CD14-positive monocyte (primary cell): ENCODE data around the gene NLRC3. TPM values are rescaled to one million over a fixed set of nuclear protein-coding genes. Genes with fewer than 3 reads are reported as not detected.

Experiments used
- DNase-seq, 3 donors: peaks; one replicate each; pipeline ENCODE4 v3.0.0-alpha.2; 2011 to 2022
- H2AFZ ChIP-seq: 2 replicates; pipeline ENCODE4 v1.6.0; 2012; ENCODE audit warnings: mild to moderate bottlenecking, low read depth, low read length, inconsistent platforms; ENCODE audit not compliant: insufficient read depth, poor library complexity, severe bottlenecking
- H3K27ac ChIP-seq, 2 donors: 1 replicate in 1 of 2; 2 replicates in 1 of 2; pipeline ENCODE4 v1.5.1; 2012 to 2013; ENCODE audit warnings: low read length in 2 of 2, control low read depth in 1 of 2, inconsistent platforms in 1 of 2, low read depth in 1 of 2, mild to moderate bottlenecking in 1 of 2
- H3K27me3 ChIP-seq, 2 donors: one replicate each; pipeline versions ENCODE4 v1.6.0 to v1.6.1; 2011 to 2013; ENCODE audit warnings: low read length in 2 of 2; ENCODE audit not compliant: control insufficient read depth in 2 of 2, insufficient read depth in 2 of 2
- H3K36me3 ChIP-seq, 2 donors: replicated peaks in 1 of 2; 1 replicate in 1 of 2; 2 replicates in 1 of 2; pipeline versions ENCODE4 v1.5.1 to v1.6.1; 2012 to 2013; ENCODE audit warnings: low read length in 2 of 2, control low read depth in 1 of 2, inconsistent platforms in 1 of 2, mild to moderate bottlenecking in 1 of 2; ENCODE audit not compliant: insufficient read depth in 2 of 2, control insufficient read depth in 1 of 2
- H3K4me1 ChIP-seq, 2 donors: 1 replicate in 1 of 2; 2 replicates in 1 of 2; pipeline versions ENCODE4 v1.5.1 to v1.6.1; 2012 to 2013; ENCODE audit warnings: low read length in 2 of 2, control low read depth in 1 of 2, inconsistent platforms in 1 of 2, mild to moderate bottlenecking in 1 of 2, moderate library complexity in 1 of 2; ENCODE audit not compliant: insufficient read depth in 2 of 2, control insufficient read depth in 1 of 2
- H3K4me2 ChIP-seq: replicated peaks from 2 replicates; pipeline ENCODE3; 2012; ENCODE audit warnings: low read length, moderate library complexity, mild to moderate bottlenecking; ENCODE audit not compliant: poor library complexity, severe bottlenecking; ENCODE audit errors: extremely low read depth
- H3K4me3 ChIP-seq, 3 experiments: fragments of 200-600 bp in 1 of 3; sonication (generic) in 1 of 3; replicated peaks in 1 of 3; 1 replicate in 2 of 3; 2 replicates in 1 of 3; pipeline ENCODE4 v1.5.1; 2011 to 2013; ENCODE audit warnings: low read length in 3 of 3, mild to moderate bottlenecking in 3 of 3, control low read depth in 2 of 3, low read depth in 2 of 3, inconsistent platforms in 1 of 3, moderate library complexity in 1 of 3
- H3K79me2 ChIP-seq: 2 replicates; pipeline ENCODE4 v1.6.0; 2012; ENCODE audit warnings: mild to moderate bottlenecking, control low read depth, inconsistent platforms, low read length, moderate library complexity; ENCODE audit not compliant: insufficient read depth
- H3K9ac ChIP-seq: 2 replicates; pipeline ENCODE4 v1.6.0; 2017; ENCODE audit warnings: low read length, mild to moderate bottlenecking; ENCODE audit not compliant: insufficient read depth, poor library complexity, severe bottlenecking
- H3K9me3 ChIP-seq, 2 donors: replicated peaks in 1 of 2; 1 replicate in 1 of 2; 2 replicates in 1 of 2; pipeline versions ENCODE4 v1.5.1 to v1.6.1; 2012 to 2013; ENCODE audit warnings: low read length in 2 of 2, control low read depth in 1 of 2; ENCODE audit not compliant: control insufficient read depth in 1 of 2, insufficient read depth in 1 of 2
- H4K20me1 ChIP-seq: 2 replicates; pipeline ENCODE4 v1.6.0; 2012; ENCODE audit warnings: mild to moderate bottlenecking, low read length, control low read depth, moderate library complexity; ENCODE audit not compliant: insufficient read depth
- H3K27ac Mint-ChIP-seq, 7 donors: one replicate each; pipeline ENCODE4 v1.8.0; 2020; ENCODE audit warnings: mild to moderate bottlenecking in 7 of 7, mixed read lengths in 7 of 7, moderate library complexity in 6 of 7, inconsistent platforms in 2 of 7
- H3K27me3 Mint-ChIP-seq, 3 donors: one replicate each; pipeline ENCODE4 v1.8.0; 2021 to 2022; ENCODE audit warnings: low read depth in 3 of 3, mild to moderate bottlenecking in 3 of 3, mixed read lengths in 3 of 3, moderate library complexity in 3 of 3, inconsistent platforms in 1 of 3
- H3K36me3 Mint-ChIP-seq, 2 donors: one replicate each; pipeline ENCODE4 v1.8.0; 2020; ENCODE audit warnings: mixed read lengths in 2 of 2, inconsistent platforms in 1 of 2, mild to moderate bottlenecking in 1 of 2
- H3K4me1 Mint-ChIP-seq: one replicate; pipeline ENCODE4 v1.8.0; 2020; ENCODE audit warnings: mild to moderate bottlenecking, mixed read lengths
- H3K4me3 Mint-ChIP-seq, 2 donors: one replicate each; pipeline ENCODE4 v1.8.0; 2020; ENCODE audit warnings: mild to moderate bottlenecking in 2 of 2, mixed read lengths in 2 of 2, moderate library complexity in 1 of 2
- H3K9me3 Mint-ChIP-seq, 7 donors: one replicate each; pipeline ENCODE4 v1.8.0; 2020 to 2022; ENCODE audit warnings: mixed read lengths in 7 of 7, mild to moderate bottlenecking in 6 of 7, moderate library complexity in 6 of 7, inconsistent platforms in 2 of 7
- whole genome bisulfite sequencing: methylation state at CpG from one replicate; pipeline ENCODE4 v1.1.5; 2013; ENCODE audit warnings: missing lambda C conversion rate; ENCODE audit not compliant: insufficient coverage; 5-methylcytosine and 5-hydroxymethylcytosine counted together
- intact Hi-C, 2 donors: fragments of 100-400 bp; cut with micrococcal nuclease; formaldehyde crosslinking; loops; one replicate each; pipeline versions ENCODE4 v1.15.0 to v1.15.1; 2023
- polyA plus RNA-seq, 3 donors: library from polyadenylated mRNA; depleted of rRNA in 1 of 3; unstranded in 2 of 3; stranded (reverse) in 1 of 3; fragments of 300-500 nt in 2 of 3; fragments of >200 nt in 1 of 3; fragmentation: Illumina TruSeq in 2 of 3; gene quantifications; 1 replicate in 2 of 3; 2 replicates in 1 of 3; pipeline ENCODE4 v1.2.3, GENCODE V29; 2012 to 2021
- TF ChIP-seq, protein P1 (sequence below): fragments of 200-600 bp; IDR thresholded peaks from one replicate; pipeline ENCODE4 v1.8.0; 2022; ENCODE audit warnings: antibody characterized with exemption, mild to moderate bottlenecking

The NLRC3 gene
- polyA plus RNA-seq, 3 donors = 0.03 to 0.07 (median 0.06) TPM

GRCh38 chr16:3599922-3600321, 22.7 kb upstream of the NLRC3 start:
- peaks cover 77 to 92% of the 10 kb centered on the region in 2 donors for H3K36me3 Mint-ChIP-seq
- Histone ChIP-seq H3K27me3 (no peaks in the 10 kb centered on the region), H3K27ac (no peak overlapping the region), H3K79me2 (no peaks in the 10 kb centered on the region), H3K4me3 (no peak overlapping the region), H3K9me3 (peaks cover 0 to 3% of the 10 kb centered on the region in 2 donors), H3K4me2 (no peak overlapping the region), H3K9ac (no peak overlapping the region), H3K4me1 (no peaks in the 10 kb centered on the region), H2AFZ (no peak overlapping the region), H4K20me1 (no peaks in the 10 kb centered on the region), H3K36me3 (peaks cover 44 to 85% of the 10 kb centered on the region in 2 donors)
- peaks cover 3% of the 10 kb centered on the region for H3K4me1 Mint-ChIP-seq
- H3K9me3 Mint-ChIP-seq = peaks cover 0 to 13% (median 6%) of the 10 kb centered on the region in 7 donors
- WGBS = 100% methylated on average over 3 of the region's 4 CpGs
- H3K4me3 Mint-ChIP-seq = no peak overlapping the region
- TF ChIP-seq, protein P1, sequence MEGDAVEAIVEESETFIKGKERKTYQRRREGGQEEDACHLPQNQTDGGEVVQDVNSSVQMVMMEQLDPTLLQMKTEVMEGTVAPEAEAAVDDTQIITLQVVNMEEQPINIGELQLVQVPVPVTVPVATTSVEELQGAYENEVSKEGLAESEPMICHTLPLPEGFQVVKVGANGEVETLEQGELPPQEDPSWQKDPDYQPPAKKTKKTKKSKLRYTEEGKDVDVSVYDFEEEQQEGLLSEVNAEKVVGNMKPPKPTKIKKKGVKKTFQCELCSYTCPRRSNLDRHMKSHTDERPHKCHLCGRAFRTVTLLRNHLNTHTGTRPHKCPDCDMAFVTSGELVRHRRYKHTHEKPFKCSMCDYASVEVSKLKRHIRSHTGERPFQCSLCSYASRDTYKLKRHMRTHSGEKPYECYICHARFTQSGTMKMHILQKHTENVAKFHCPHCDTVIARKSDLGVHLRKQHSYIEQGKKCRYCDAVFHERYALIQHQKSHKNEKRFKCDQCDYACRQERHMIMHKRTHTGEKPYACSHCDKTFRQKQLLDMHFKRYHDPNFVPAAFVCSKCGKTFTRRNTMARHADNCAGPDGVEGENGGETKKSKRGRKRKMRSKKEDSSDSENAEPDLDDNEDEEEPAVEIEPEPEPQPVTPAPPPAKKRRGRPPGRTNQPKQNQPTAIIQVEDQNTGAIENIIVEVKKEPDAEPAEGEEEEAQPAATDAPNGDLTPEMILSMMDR = no peak
- no peak for DNase-seq
- intact Hi-C loops = no loop called here
- H3K27ac Mint-ChIP-seq = no peak overlapping the region
- peaks cover 0 to 5% (median 2%) of the 10 kb centered on the region in 3 donors for H3K27me3 Mint-ChIP-seq

DNA sequence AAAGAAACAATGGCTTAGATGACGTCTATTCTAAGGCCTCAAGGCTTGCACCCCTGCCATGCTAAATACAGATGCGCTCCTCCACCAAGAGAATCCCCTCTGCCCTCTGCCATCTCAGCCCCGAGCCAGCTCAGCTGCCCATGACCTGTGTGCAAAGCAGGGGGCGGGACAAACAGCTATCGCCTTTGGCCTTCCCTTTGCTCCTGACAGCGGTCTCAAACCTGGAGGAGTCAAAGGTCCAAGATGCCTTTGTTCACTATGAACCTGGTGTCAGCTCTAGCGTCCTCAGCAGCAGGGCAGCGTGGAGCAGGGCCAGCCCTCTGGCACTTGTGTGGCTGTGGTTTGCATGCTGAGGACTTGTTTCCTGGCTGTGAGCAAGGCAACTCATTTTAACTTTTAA, 21.9 kb upstream of the NLRC3 start:
- H3K27ac Mint-ChIP-seq = no peak overlapping the region
- H3K36me3 ChIP-seq = peaks cover 47 to 90% of the 10 kb centered on the region in 2 donors
- H3K27ac ChIP-seq = no peak overlapping the region
- TF ChIP-seq, protein P1 = no peak
- no peak overlapping the region for H3K4me3 Mint-ChIP-seq
- DNase-seq = no peak
- H3K9me3 ChIP-seq = peaks cover 0 to 3% of the 10 kb centered on the region in 2 donors
- no peak overlapping the region for H3K4me3 ChIP-seq
- H3K36me3 Mint-ChIP-seq = peaks cover 79 to 95% of the 10 kb centered on the region in 2 donors
- peaks cover 0 to 16% (median 6%) of the 10 kb centered on the region in 7 donors for H3K9me3 Mint-ChIP-seq
- WGBS = 85% methylated on average over 6 of the region's 8 CpGs
- H3K27me3 ChIP-seq = no peaks in the 10 kb centered on the region
- no peak overlapping the region for H2AFZ ChIP-seq
- H3K4me1 ChIP-seq = no peaks in the 10 kb centered on the region
- peaks cover under 1 to 7% (median 7%) of the 10 kb centered on the region in 3 donors for H3K27me3 Mint-ChIP-seq
- intact Hi-C loops = no loop called here
- no peaks in the 10 kb centered on the region for H3K79me2 ChIP-seq
- no peak overlapping the region for H3K9ac ChIP-seq
- peaks cover 3% of the 10 kb centered on the region for H3K4me1 Mint-ChIP-seq
- no peak overlapping the region for H3K4me2 ChIP-seq
- no peaks in the 10 kb centered on the region for H4K20me1 ChIP-seq
